HEK293T (cell line): ENCODE results near the gene ING4.

Experiments used
- CTCF ChIA-PET: fragments of 350-600 bp; formaldehyde crosslinking; extraction: SDS; loops from one replicate; lab custom pipeline; 2021; ENCODE audit warnings: antibody characterized with exemption, inconsistent platforms; lab: Yijun Ruan, JAX
- POLR2A ChIA-PET: fragments of 350-600 bp; formaldehyde crosslinking; extraction: SDS; loops from one replicate; lab custom pipeline; 2020; ENCODE audit warnings: antibody characterized with exemption, inconsistent platforms; lab: Yijun Ruan, JAX
- DNase-seq: peaks from one replicate; pipeline ENCODE4 v3.0.0; 2012; ENCODE audit warnings: mixed read lengths; ENCODE audit errors: extremely low spot score
- ARNT ChIP-seq: fragments of 450-650 bp; IDR thresholded peaks from 2 replicates; pipeline ENCODE4 v1.6.1; 2017; ENCODE audit warnings: mild to moderate bottlenecking
- BHLHE40 ChIP-seq: fragments of 450-650 bp; IDR thresholded peaks from 2 replicates; pipeline ENCODE4 v1.6.1; 2016; ENCODE audit warnings: mild to moderate bottlenecking, moderate library complexity, borderline replicate concordance
- CTBP1 ChIP-seq: fragments of 450-650 bp; IDR thresholded peaks from 2 replicates; pipeline ENCODE4 v1.6.1; 2016; ENCODE audit warnings: borderline replicate concordance
- ELF4 ChIP-seq: fragments of 450-650 bp; IDR thresholded peaks from 2 replicates; pipeline ENCODE4 v1.6.1; 2017; ENCODE audit warnings: antibody characterized with exemption
- FOXA1 ChIP-seq: fragments of 450-650 bp; IDR thresholded peaks from 2 replicates; pipeline ENCODE4 v1.6.1; 2016; ENCODE audit warnings: mild to moderate bottlenecking
- FOXK2 ChIP-seq: fragments of 450-650 bp; IDR thresholded peaks from 2 replicates; pipeline ENCODE4 v1.6.1; 2016; ENCODE audit warnings: mild to moderate bottlenecking
- FOXM1 ChIP-seq: fragments of 450-650 bp; IDR thresholded peaks from 2 replicates; pipeline ENCODE4 v1.6.1; 2017; ENCODE audit warnings: mild to moderate bottlenecking, borderline replicate concordance
- HDGF ChIP-seq: fragments of 450-650 bp; IDR thresholded peaks from 2 replicates; pipeline ENCODE4 v1.6.1; 2017; ENCODE audit warnings: antibody characterized with exemption, borderline replicate concordance
- L3MBTL2 ChIP-seq: fragments of 450-650 bp; conservative IDR thresholded peaks from 2 replicates; pipeline ENCODE4 v1.6.1; 2016; ENCODE audit warnings: mild to moderate bottlenecking
- LEF1 ChIP-seq: fragments of 450-650 bp; IDR thresholded peaks from 2 replicates; pipeline ENCODE4 v1.6.1; 2017; ENCODE audit warnings: mild to moderate bottlenecking, borderline replicate concordance
- NFRKB ChIP-seq: fragments of 450-650 bp; IDR thresholded peaks from 2 replicates; pipeline ENCODE4 v1.6.1; 2016; ENCODE audit warnings: mild to moderate bottlenecking, moderate library complexity
- SP1 ChIP-seq: fragments of 450-650 bp; IDR thresholded peaks from 2 replicates; pipeline ENCODE4 v1.6.1; 2017
- SUZ12 ChIP-seq: fragments of 450-650 bp; IDR thresholded peaks from 2 replicates; pipeline ENCODE4 v1.6.1; 2016; ENCODE audit warnings: mild to moderate bottlenecking
- TARDBP ChIP-seq: fragments of 450-650 bp; IDR thresholded peaks from 2 replicates; pipeline ENCODE4 v1.6.1; 2016
- ZNF384 ChIP-seq: fragments of 450-650 bp; IDR thresholded peaks from 2 replicates; pipeline ENCODE4 v1.6.1; 2016
- TF ChIP-seq, protein P1 (sequence below): fragments of 450-650 bp; IDR thresholded peaks from 2 replicates; pipeline ENCODE4 v1.6.1; 2016

The ING4 gene

DNA sequence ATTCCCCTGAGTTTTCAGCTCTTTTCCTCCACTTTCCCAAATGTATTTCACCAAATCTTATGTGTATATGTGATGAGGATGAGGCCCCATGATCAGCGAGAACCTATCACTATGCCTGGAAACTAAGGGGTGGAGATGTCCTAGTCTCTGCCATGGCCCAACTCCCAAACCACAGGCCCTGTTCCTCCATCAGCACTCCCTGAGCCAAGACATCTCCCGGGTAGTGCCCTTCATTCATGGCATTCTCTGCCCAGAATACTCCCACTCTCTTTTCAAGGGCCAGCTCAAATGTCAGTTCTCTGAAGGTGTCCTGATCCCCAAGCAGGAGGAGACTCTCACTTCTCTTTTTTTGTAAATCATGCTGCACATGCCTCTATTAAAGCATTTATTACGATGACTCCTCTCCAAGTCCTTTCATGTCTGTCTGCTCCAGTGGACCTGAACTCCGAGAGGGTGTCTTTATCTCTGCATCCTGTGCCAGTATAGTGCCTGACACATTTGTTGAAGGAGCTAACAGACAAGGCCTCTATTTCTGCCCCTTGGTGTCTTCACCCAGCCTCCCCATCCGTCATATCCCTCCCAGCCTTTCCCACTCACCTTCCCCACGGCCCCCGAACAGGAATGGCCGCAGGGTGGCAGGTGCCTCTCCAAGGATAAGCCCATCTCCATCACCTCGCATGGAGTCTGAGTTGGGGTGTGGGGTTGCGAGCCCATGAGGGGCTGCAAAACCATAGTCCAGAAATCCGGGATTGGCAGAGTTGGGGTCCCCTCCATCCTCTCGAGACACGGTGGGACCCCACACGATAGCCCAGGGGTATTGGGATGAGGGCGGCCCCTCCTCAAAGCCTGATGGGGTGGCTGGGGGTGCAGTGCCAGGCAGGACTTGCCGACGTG, 34.0 kb upstream of the ING4 start:
- TF ChIP-seq NFRKB (no peak), LEF1 (no peak), HDGF (no peak), SP1 (no peak), FOXM1 (no peak), TARDBP (no peak)
- DNase-seq, result no peak

DNA sequence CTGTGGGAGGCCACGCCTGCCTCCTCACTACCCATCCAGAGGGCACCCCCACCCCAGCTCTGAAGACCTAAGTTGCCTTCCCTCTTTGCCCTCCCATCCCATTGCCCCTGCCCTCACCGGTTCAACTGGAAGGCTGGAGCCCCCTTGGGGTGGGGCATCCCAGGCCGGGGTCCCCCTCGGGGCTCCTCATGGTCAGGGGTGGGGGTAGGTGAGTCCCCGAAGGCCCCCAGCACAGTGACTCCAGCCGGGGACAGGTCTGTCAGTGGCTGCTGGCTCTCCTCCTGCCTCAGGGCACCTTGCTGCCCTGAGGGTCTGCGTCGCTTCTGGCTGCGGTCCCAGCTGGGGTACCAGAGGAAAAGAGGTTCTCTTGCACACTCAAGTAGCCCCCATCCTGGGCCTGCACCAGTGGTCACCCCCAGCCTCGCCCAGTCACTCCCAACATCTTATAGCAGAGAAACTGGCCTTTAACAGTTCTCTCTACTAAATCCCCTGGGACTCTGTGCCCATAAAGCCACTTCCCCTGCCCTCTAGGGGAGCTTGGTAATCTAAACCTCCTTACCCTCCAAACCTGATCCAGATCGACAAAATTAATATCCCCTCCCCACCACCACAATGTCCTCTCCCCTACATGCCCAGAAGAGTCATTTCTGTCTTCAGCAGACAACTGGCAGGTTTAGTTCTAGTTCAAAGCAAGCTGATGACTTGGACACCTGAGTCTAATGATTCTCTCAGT, 32.6 kb upstream of the ING4 start:
- ChIA-PET CTCF (no interaction called here), POLR2A (interaction anchor here (0.6 to 5.5 kb wide), 3 partner anchors 28 to 156 kb away, joined by 3 to 38 read pairs (median 3); partner anchors contain the start of genes CDCA3 and COPS7A)
- DNase-seq, result no peak
- TF ChIP-seq FOXA1, result no peak
- no peak for TF ChIP-seq ZNF384
- TF ChIP-seq ELF4, result no peak
- TF ChIP-seq FOXM1, result no peak
- no peak for TF ChIP-seq ARNT
- no peak for TF ChIP-seq HDGF
- no peak for TF ChIP-seq FOXK2
- TF ChIP-seq SP1, result no peak
- no peak for TF ChIP-seq L3MBTL2
- TF ChIP-seq LEF1, result no peak
- TF ChIP-seq, protein P1, sequence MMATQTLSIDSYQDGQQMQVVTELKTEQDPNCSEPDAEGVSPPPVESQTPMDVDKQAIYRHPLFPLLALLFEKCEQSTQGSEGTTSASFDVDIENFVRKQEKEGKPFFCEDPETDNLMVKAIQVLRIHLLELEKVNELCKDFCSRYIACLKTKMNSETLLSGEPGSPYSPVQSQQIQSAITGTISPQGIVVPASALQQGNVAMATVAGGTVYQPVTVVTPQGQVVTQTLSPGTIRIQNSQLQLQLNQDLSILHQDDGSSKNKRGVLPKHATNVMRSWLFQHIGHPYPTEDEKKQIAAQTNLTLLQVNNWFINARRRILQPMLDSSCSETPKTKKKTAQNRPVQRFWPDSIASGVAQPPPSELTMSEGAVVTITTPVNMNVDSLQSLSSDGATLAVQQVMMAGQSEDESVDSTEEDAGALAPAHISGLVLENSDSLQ, result no peak
- TF ChIP-seq CTBP1, result no peak
- TF ChIP-seq NFRKB, result no peak

More for the DNA sequence above, 34.0 kb upstream of the ING4 start:
- CTCF ChIA-PET, result interaction anchor here (2.3 kb wide), 1 partner anchor 7 kb away, joined by 12 read pairs; the partner anchor contains the start of gene ZNF384
- POLR2A ChIA-PET, result interaction anchor here (1.0 kb wide), 1 partner anchor 57 kb away, joined by 3 read pairs; the partner anchor contains the start of gene MLF2

GRCh38 chr12:6694701-6695100, 31.8 kb upstream of the ING4 start:
- POLR2A ChIA-PET, result interaction anchor here (5.5 kb wide), 1 partner anchor 29 kb away, joined by 38 read pairs; the partner anchor contains the start of gene COPS7A
- DNase-seq, result no peak
- no peak for TF ChIP-seq FOXK2
- no peak for TF ChIP-seq CTBP1
- TF ChIP-seq TARDBP, result no peak
- TF ChIP-seq L3MBTL2, result no peak
- TF ChIP-seq SUZ12, result no peak
- no peak for TF ChIP-seq FOXA1
- TF ChIP-seq ARNT, result no peak
- no peak for TF ChIP-seq SP1
- TF ChIP-seq HDGF, result no peak
- no peak for TF ChIP-seq ELF4
- TF ChIP-seq NFRKB, result no peak
- no peak for TF ChIP-seq BHLHE40
- CTCF ChIA-PET, result no interaction called here

DNA sequence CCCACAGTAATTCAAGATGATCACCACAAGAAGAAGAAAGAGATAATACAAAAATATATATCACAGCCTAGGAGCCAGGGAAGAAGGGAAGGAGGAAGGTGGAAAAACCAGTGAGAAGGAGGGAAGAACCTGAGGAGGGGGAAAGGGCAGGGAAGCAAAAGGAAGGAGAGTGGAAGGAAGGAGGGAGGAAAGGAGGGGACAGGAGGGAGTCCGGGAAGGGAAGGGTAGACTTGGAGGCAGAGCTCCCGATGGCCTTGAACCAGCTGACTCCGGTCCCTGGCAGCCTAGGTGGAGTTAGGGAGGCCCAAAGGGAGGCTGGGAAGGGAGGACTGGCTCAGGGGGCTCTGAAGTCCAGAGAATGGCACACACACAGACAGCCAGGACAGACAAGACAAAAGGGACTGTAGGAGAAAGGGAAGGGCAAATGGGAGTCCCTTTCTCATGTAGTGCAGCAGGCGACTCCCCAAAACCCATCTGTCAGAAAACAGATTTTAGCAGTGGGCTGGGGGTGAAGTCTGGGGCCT, 31.0 kb upstream of the ING4 start:
- DNase-seq, result no peak
- CTCF ChIA-PET, result no interaction called here

GRCh38 chr12:6692888-6693287, 30.0 kb upstream of the ING4 start:
- ChIA-PET CTCF (no interaction called here), POLR2A (interaction anchor here (1.0 to 5.5 kb wide), 4 partner anchors 25 to 125 kb away, joined by 3 to 38 read pairs (median 9); partner anchors contain the start of genes COPS7A, MLF2 and NOP2)
- TF ChIP-seq ELF4, result no peak
- TF ChIP-seq SUZ12, result no peak
- TF ChIP-seq, protein P1, result no peak
- TF ChIP-seq FOXK2, result no peak
- no peak for DNase-seq

More for the DNA sequence above, 31.0 kb upstream of the ING4 start:
- TF ChIP-seq HDGF (no peak), SUZ12 (no peak), SP1 (no peak), FOXM1 (no peak), LEF1 (no peak), NFRKB (no peak), CTBP1 (no peak), FOXA1 (no peak), TARDBP (no peak), ARNT (no peak)
- TF ChIP-seq, protein P1, result no peak
- POLR2A ChIA-PET, result interaction anchor here (1.0 to 5.5 kb wide), 4 partner anchors 26 to 126 kb away, joined by 3 to 38 read pairs (median 9); partner anchors contain the start of genes COPS7A, MLF2 and NOP2
